CD4-positive, alpha-beta T cell (primary cell): ENCODE measurements around the gene TIMM13. TPM values are rescaled to one million over a fixed set of nuclear protein-coding genes. Genes with fewer than 3 reads are reported as not detected.

Source experiments
- ATAC-seq: fragments of 200-7000 bp; cut with Tn5 transposase; one replicate; pipeline ENCODE4 v1.10.0; 2022; ENCODE audit warnings: mild to moderate bottlenecking; ENCODE audit not compliant: poor library complexity
- CTCF ChIA-PET: fragments of 350-600 bp; sonication (Branson Sonifier 250); formaldehyde crosslinking; loops from one replicate; lab custom pipeline; 2021; ENCODE audit warnings: antibody characterized with exemption, inconsistent platforms; lab: Charles Lee
- POLR2A ChIA-PET: fragments of 350-600 bp; sonication (Branson Sonifier 250); formaldehyde crosslinking; loops from one replicate; lab custom pipeline; 2021; ENCODE audit warnings: antibody characterized with exemption, inconsistent platforms; lab: Charles Lee
- DNase-seq, 14 experiments: peaks; one replicate each; pipeline ENCODE4 v3.0.0-alpha.2; 2013 to 2020; ENCODE audit warnings: mixed read lengths in 2 of 14
- H3K27ac ChIP-seq, 2 donors: one replicate each; pipeline versions ENCODE4 v1.5.1 to v1.7.0; 2013; ENCODE audit warnings: low read length in 2 of 2, low read depth in 1 of 2, mild to moderate bottlenecking in 1 of 2
- H3K27me3 ChIP-seq, 2 experiments: 1 replicate in 1 of 2; 2 replicates in 1 of 2; pipeline versions ENCODE4 v1.6.1 to v1.7.0; 2013; ENCODE audit warnings: low read length in 2 of 2, control low read depth in 1 of 2, mild to moderate bottlenecking in 1 of 2, moderate library complexity in 1 of 2; ENCODE audit not compliant: insufficient read depth in 2 of 2, control insufficient read depth in 1 of 2
- H3K36me3 ChIP-seq: one replicate; pipeline ENCODE4 v1.6.1; 2013; ENCODE audit warnings: low read length, control low read depth; ENCODE audit not compliant: insufficient read depth
- H3K4me1 ChIP-seq: one replicate; pipeline ENCODE4 v1.6.1; 2013; ENCODE audit warnings: low read length, control low read depth; ENCODE audit not compliant: insufficient read depth
- H3K4me3 ChIP-seq: one replicate; pipeline ENCODE4 v1.5.1; 2013; ENCODE audit warnings: mild to moderate bottlenecking, low read length, moderate library complexity
- H3K9me3 ChIP-seq, 2 experiments: 1 replicate in 1 of 2; 2 replicates in 1 of 2; pipeline versions ENCODE4 v1.6.1 to v1.7.0; 2013; ENCODE audit warnings: low read length in 2 of 2, mild to moderate bottlenecking in 2 of 2, control low read depth in 1 of 2, moderate library complexity in 1 of 2; ENCODE audit not compliant: control insufficient read depth in 1 of 2, insufficient read depth in 1 of 2
- H3K27ac Mint-ChIP-seq: one replicate; pipeline ENCODE4 v1.8.0; 2020; ENCODE audit warnings: mixed read lengths
- H3K27me3 Mint-ChIP-seq: one replicate; pipeline ENCODE4 v1.8.0; 2021; ENCODE audit warnings: mixed read lengths
- H3K36me3 Mint-ChIP-seq: one replicate; pipeline ENCODE4 v1.8.0; 2021; ENCODE audit warnings: low read depth, mixed read lengths
- H3K4me1 Mint-ChIP-seq: one replicate; pipeline ENCODE4 v1.8.0; 2021; ENCODE audit warnings: low read depth, mixed read lengths
- H3K4me3 Mint-ChIP-seq: one replicate; pipeline ENCODE4 v1.8.0; 2020; ENCODE audit warnings: mild to moderate bottlenecking, mixed read lengths
- H3K9me3 Mint-ChIP-seq: one replicate; pipeline ENCODE4 v1.8.0; 2020; ENCODE audit warnings: mixed read lengths
- intact Hi-C, 2 experiments: fragments of 100-400 bp; cut with DNase I in 1 of 2; cut with micrococcal nuclease in 1 of 2; formaldehyde crosslinking; loops; one replicate each; pipeline versions ENCODE4 v1.15.1 to v1.9.0; 2023 to 2025; cut with DNase I, micrococcal nuclease
- total RNA-seq, 174 experiments: library from RNA in 2 of 174; stranded (reverse) in 2 of 174; gene quantifications; one replicate each; pipeline ENCODE4 v1.2.3 and lab custom pipeline; 2021 to 2026
- TF ChIP-seq, protein P1 (sequence below): fragments of 200-600 bp; IDR thresholded peaks from one replicate; pipeline ENCODE4 v1.8.0; 2022; ENCODE audit warnings: antibody characterized with exemption, mild to moderate bottlenecking

Gene TIMM13
- total RNA-seq, 2 experiments from 2014 or later, result 17.3 to 22.3 TPM

DNA sequence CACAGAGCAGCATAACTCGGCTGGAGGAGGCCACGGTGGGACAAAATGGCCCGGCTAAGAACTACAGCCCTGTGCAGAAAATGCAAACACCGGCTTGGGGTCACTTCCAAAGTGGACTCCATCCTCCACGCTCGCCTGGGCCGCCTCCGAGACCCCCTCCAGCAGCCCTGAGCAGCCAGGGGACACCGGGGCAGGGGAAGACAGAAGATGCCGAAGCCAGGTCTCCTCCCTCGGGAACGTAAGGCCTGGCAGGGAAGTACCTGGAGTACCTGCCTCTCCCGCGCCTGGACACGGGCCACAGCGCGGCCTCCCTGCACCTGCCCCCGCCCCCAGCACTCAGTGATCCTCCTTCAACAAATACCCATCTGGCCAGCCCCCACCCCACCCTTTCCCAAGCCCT is 24.4 kb upstream of the TIMM13 start:
- H3K27me3 Mint-ChIP-seq, result no peaks in the 10 kb centered on the region
- ChIA-PET CTCF (no interaction called here), POLR2A (no interaction called here)
- Histone ChIP-seq H3K4me1 (peaks cover 27% of the 10 kb centered on the region), H3K27me3 (no peaks in the 10 kb centered on the region), H3K4me3 (no peak overlapping the region), H3K9me3 (no peaks in the 10 kb centered on the region), H3K27ac (no peak overlapping the region), H3K36me3 (no peaks in the 10 kb centered on the region)
- TF ChIP-seq, protein P1, sequence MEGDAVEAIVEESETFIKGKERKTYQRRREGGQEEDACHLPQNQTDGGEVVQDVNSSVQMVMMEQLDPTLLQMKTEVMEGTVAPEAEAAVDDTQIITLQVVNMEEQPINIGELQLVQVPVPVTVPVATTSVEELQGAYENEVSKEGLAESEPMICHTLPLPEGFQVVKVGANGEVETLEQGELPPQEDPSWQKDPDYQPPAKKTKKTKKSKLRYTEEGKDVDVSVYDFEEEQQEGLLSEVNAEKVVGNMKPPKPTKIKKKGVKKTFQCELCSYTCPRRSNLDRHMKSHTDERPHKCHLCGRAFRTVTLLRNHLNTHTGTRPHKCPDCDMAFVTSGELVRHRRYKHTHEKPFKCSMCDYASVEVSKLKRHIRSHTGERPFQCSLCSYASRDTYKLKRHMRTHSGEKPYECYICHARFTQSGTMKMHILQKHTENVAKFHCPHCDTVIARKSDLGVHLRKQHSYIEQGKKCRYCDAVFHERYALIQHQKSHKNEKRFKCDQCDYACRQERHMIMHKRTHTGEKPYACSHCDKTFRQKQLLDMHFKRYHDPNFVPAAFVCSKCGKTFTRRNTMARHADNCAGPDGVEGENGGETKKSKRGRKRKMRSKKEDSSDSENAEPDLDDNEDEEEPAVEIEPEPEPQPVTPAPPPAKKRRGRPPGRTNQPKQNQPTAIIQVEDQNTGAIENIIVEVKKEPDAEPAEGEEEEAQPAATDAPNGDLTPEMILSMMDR, result no peak
- DNase-seq (no peak), ATAC-seq (no peak)
- no peaks in the 10 kb centered on the region for H3K36me3 Mint-ChIP-seq
- no peak overlapping the region for H3K4me3 Mint-ChIP-seq
- H3K4me1 Mint-ChIP-seq, result peaks cover 14% of the 10 kb centered on the region
- H3K27ac Mint-ChIP-seq, result no peak overlapping the region
- intact Hi-C loops, result no loop called here
- no peaks in the 10 kb centered on the region for H3K9me3 Mint-ChIP-seq

DNA sequence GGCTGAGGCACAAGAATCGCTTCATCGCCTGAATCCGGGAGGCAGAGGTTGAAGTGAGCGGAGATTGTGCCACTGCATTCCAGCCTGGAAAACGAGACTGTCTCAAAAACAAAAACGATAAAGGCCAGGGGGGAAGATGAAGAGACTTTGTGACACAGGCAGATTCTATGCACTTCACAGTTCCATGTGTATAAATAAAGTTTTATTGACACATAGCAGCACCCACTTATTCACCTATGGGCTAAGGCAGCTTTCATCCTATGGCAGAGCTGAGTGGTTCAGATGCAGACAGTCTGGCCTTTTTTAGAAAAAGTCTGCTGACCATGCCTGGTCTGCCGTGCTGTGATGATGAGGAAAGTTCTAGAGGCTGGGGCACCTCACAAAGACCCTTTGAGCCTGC is 23.8 kb upstream of the TIMM13 start:
- intact Hi-C loops, result no loop called here
- POLR2A ChIA-PET, result no interaction called here
- H3K27ac ChIP-seq, result no peak overlapping the region
- no peak for DNase-seq
- peaks cover 32% of the 10 kb centered on the region for H3K4me1 ChIP-seq
- H3K9me3 Mint-ChIP-seq, result no peaks in the 10 kb centered on the region
- H3K9me3 ChIP-seq, result no peaks in the 10 kb centered on the region
- no peak overlapping the region for H3K4me3 Mint-ChIP-seq
- no peaks in the 10 kb centered on the region for H3K27me3 Mint-ChIP-seq
- H3K36me3 Mint-ChIP-seq, result peaks cover 4% of the 10 kb centered on the region
- H3K36me3 ChIP-seq, result no peaks in the 10 kb centered on the region
- no peaks in the 10 kb centered on the region for H3K27me3 ChIP-seq
- H3K4me3 ChIP-seq, result no peak overlapping the region
- CTCF ChIA-PET, result no interaction called here
- H3K4me1 Mint-ChIP-seq, result peaks cover 20% of the 10 kb centered on the region
- no peak for ATAC-seq
- TF ChIP-seq, protein P1, result no peak
- H3K27ac Mint-ChIP-seq, result no peak overlapping the region

DNA sequence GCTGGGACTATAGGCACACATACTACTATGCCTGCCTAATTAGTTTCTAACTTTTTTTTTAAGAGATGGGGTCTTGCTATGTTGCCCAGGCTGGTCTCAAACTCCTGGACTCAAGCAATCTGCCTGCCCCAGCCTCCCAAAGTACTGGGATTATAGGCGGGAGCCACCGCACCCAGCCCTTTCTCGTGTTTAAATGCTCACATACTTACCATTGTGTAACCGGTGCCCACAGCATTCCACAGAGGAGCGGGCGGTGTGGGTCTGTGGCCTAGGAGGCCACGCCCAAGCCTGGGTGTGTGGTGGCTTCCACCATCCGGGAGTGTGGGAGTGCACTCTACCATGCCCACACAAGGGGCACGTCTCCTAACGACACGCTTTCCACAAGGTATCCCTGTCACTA is 21.6 kb upstream of the TIMM13 start:
- Mint-ChIP-seq H3K27ac (no peak overlapping the region), H3K4me3 (no peak overlapping the region)

More for the DNA sequence above, 21.6 kb upstream of the TIMM13 start:
- H3K4me3 ChIP-seq, result no peak overlapping the region
- H3K4me1 Mint-ChIP-seq, result peaks cover 12% of the 10 kb centered on the region
- peaks cover 6% of the 10 kb centered on the region for H3K36me3 ChIP-seq
- peaks cover 4% of the 10 kb centered on the region for H3K36me3 Mint-ChIP-seq
- H3K27me3 Mint-ChIP-seq, result no peaks in the 10 kb centered on the region
- H3K4me1 ChIP-seq, result peaks cover 15% of the 10 kb centered on the region
- H3K27me3 ChIP-seq, result no peaks in the 10 kb centered on the region
- H3K9me3 Mint-ChIP-seq, result no peaks in the 10 kb centered on the region
- H3K27ac ChIP-seq, result no peak overlapping the region
- intact Hi-C loops, result no loop called here
- no peak for DNase-seq
- H3K9me3 ChIP-seq, result no peaks in the 10 kb centered on the region
- ATAC-seq, result no peak
- POLR2A ChIA-PET, result no interaction called here
- TF ChIP-seq, protein P1, result no peak
- CTCF ChIA-PET, result no interaction called here
